Endothelial cell of umbilical vein (primary cell): Measurements from ENCODE around the gene SGSM1. TPM values are rescaled to one million over a fixed set of nuclear protein-coding genes. Genes with fewer than 3 reads are reported as not detected.

Source experiments
- BruUV-seq: library from RNA; stranded (reverse); fragments of 400-500 nt; replicated peaks from 2 replicates; lab custom pipeline; 2021; lab: Mats Ljungman, UMichigan
- CTCF ChIA-PET: fragments of 300-600, 350-600 bp; sonication (Branson Sonifier 250); formaldehyde crosslinking; loops from one replicate; lab custom pipeline; 2021; ENCODE audit warnings: antibody characterized with exemption, inconsistent platforms; lab: Charles Lee
- POLR2A ChIA-PET: fragments of 300-600, 350-600 bp; sonication (Branson Sonifier 250); formaldehyde crosslinking; loops from one replicate; lab custom pipeline; 2021; ENCODE audit warnings: antibody characterized with exemption, inconsistent platforms; lab: Charles Lee
- DNase-seq: peaks from one replicate; pipeline ENCODE4 v3.0.0-alpha.2; 2011; ENCODE audit warnings: low read depth, low spot score
- FAIRE-seq: peaks from 2 replicates; lab custom pipeline; 2011; peaks lifted over from hg19 to GRCh38; lab: Jason Lieb, UNC
- H2AFZ ChIP-seq: 2 replicates; pipeline ENCODE4 v1.6.0; 2012; ENCODE audit warnings: low read depth, low read length, control low read depth, inconsistent platforms
- H3K27ac ChIP-seq: 2 replicates; pipeline ENCODE4 v1.5.1; 2011; ENCODE audit warnings: low read depth, mild to moderate bottlenecking, control low read depth, low read length, moderate library complexity; ENCODE audit not compliant: insufficient read depth
- H3K27me3 ChIP-seq, 2 experiments: 2 replicates each; pipeline versions ENCODE4 v1.6.0 to v1.6.1; 2011; ENCODE audit warnings: low read length in 2 of 2, mixed read lengths in 1 of 2; ENCODE audit not compliant: control insufficient read depth in 2 of 2, insufficient read depth in 2 of 2
- H3K36me3 ChIP-seq, 2 experiments: 2 replicates in 1 of 2; 3 replicates in 1 of 2; pipeline ENCODE4 v1.5.1; 2011; ENCODE audit warnings: low read length in 2 of 2, mild to moderate bottlenecking in 1 of 2, moderate library complexity in 1 of 2; ENCODE audit not compliant: control insufficient read depth in 2 of 2, insufficient read depth in 2 of 2; ENCODE audit errors: extremely low read depth in 1 of 2
- H3K4me1 ChIP-seq: 3 replicates; pipeline ENCODE4 v1.5.1; 2011; ENCODE audit warnings: mild to moderate bottlenecking, low read length; ENCODE audit not compliant: control insufficient read depth, insufficient read depth; ENCODE audit errors: extremely low read depth
- H3K4me2 ChIP-seq: 2 replicates; pipeline ENCODE4 v1.6.1; 2011; ENCODE audit warnings: low read length, control low read depth, mixed read lengths; ENCODE audit not compliant: insufficient read depth
- H3K4me3 ChIP-seq, 3 experiments: fragments of 200-600 bp in 1 of 3; sonication (generic), shearing (Covaris generic) in 1 of 3; replicated peaks in 1 of 3; 2 replicates each; pipeline ENCODE4 v1.5.1; 2011 to 2016; ENCODE audit warnings: control low read depth in 3 of 3, low read length in 3 of 3, mild to moderate bottlenecking in 2 of 3, inconsistent platforms in 1 of 3, low read depth in 1 of 3, moderate library complexity in 1 of 3; ENCODE audit not compliant: insufficient read depth in 1 of 3
- H3K79me2 ChIP-seq: 2 replicates; pipeline ENCODE4 v1.6.0; 2012; ENCODE audit warnings: low read length, inconsistent platforms; ENCODE audit not compliant: control insufficient read depth, insufficient read depth
- H3K9ac ChIP-seq: replicated peaks from 2 replicates; pipeline ENCODE3; 2011; ENCODE audit warnings: low read length, control low read depth; ENCODE audit not compliant: insufficient read depth; ENCODE audit errors: extremely low read depth
- H3K9me1 ChIP-seq: replicated peaks from 3 replicates; pipeline ENCODE4 v1.6.0; 2011; ENCODE audit warnings: mild to moderate bottlenecking, low read length; ENCODE audit not compliant: control insufficient read depth, insufficient read depth; ENCODE audit errors: extremely low read depth
- H3K9me3 ChIP-seq: replicated peaks from 2 replicates; pipeline ENCODE4 v1.5.1; 2012; ENCODE audit warnings: low read length, inconsistent platforms; ENCODE audit not compliant: control insufficient read depth, insufficient read depth
- H4K20me1 ChIP-seq: replicated peaks from 2 replicates; pipeline ENCODE3; 2011; ENCODE audit warnings: mild to moderate bottlenecking, low read length; ENCODE audit not compliant: control insufficient read depth, insufficient read depth; ENCODE audit errors: extremely low read depth
- EZH2 ChIP-seq: IDR thresholded peaks from 2 replicates; pipeline ENCODE4 v1.6.1; 2012; ENCODE audit warnings: borderline replicate concordance, low read depth, mild to moderate bottlenecking, moderate library complexity, low read length, inconsistent platforms; ENCODE audit not compliant: severe bottlenecking
- FOS ChIP-seq: IDR thresholded peaks from 2 replicates; pipeline ENCODE4 v1.6.1; 2011; ENCODE audit warnings: mild to moderate bottlenecking, low read length, moderate library complexity, borderline replicate concordance; ENCODE audit not compliant: insufficient read depth
- JUN ChIP-seq: IDR thresholded peaks from 2 replicates; pipeline ENCODE4 v1.6.1; 2011; ENCODE audit warnings: borderline replicate concordance, low read depth; ENCODE audit not compliant: insufficient read length, insufficient read depth
- POLR2AphosphoS5 ChIP-seq: IDR thresholded peaks from 2 replicates; pipeline ENCODE4 v1.6.1; 2012; ENCODE audit warnings: low read depth, mild to moderate bottlenecking, control low read depth, low read length, moderate library complexity; ENCODE audit not compliant: insufficient read depth
- dilution Hi-C: fragments of 300-500 bp; cut with MboI; formaldehyde crosslinking; loops from one replicate; pipeline ENCODE4 v1.15.0; 2019; ENCODE audit warnings: low sequenced_read_pairs; ENCODE audit not compliant: extremely low pct_ligation_motif_present
- intact Hi-C: fragments of 100-400 bp; cut with micrococcal nuclease; formaldehyde crosslinking; loops from one replicate; pipeline ENCODE4 v1.10.0; 2022
- polyA plus RNA-seq, 4 experiments: library from polyadenylated mRNA; depleted of rRNA in 3 of 4; stranded (reverse) in 3 of 4; unstranded in 1 of 4; fragments of >200 nt; gene quantifications; 2 replicates each; pipeline versions ENCODE4 v1.2.1 to v1.2.3, GENCODE V29; 2011 to 2012; ENCODE audit warnings: missing spikeins in 1 of 4
- total RNA-seq: library from RNA; stranded (reverse); gene quantifications from 2 replicates; pipeline ENCODE4 v1.2.3, GENCODE V29; 2021

SGSM1 gene
- total and polyA plus RNA-seq, 2 donors (not counting 3 experiments of a cell fraction or from before 2014, with no cell fraction given): 0.10 to 1.1 TPM

DNA sequence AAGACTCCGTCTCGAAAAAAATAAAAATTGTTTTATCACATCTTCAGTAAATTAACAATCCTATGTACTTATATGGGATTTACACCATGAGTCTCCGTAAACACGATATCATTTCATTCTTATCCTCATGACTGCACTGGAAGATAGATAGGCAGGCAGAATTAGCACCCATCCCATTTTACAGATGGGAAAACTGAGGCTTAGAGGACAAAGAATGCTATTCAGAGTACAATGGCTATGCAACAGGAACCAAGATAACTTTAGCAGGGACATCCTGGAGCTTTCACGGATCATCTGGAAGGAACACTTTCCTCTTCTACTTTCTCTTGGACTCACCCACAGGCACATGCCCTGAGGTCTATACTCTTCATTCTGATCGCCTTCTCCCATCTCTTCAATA, 14.6 kb upstream of the SGSM1 start:
- no peak for DNase-seq
- dilution Hi-C loops: no loop called here
- CTCF ChIA-PET: interaction anchor here (1.3 to 8.2 kb wide), 3 partner anchors 11 to 59 kb away, joined by 3 to 66 read pairs (median 4); no protein-coding TSS in a partner anchor

DNA sequence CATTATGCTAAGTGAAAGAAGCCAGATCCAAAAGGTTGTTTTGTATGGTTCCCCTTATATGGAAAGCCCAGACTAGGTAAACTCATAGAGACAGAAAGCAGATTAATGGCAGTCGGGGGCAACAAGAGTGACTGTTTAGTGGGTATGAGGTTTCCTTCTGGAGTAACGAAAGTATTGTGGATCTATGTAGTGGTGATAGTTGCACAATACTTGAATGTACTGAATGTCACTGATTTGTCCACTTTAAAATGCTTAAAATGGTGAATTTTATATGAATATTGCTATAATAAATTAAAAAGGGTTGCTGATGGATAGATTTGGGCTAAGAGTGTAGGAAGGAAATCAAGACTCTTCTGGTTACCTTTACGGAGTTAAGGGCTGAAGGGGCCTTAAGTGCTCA, 10.0 kb upstream of the SGSM1 start:
- TF ChIP-seq POLR2AphosphoS5 (no peak), JUN (no peak)
- Histone ChIP-seq H3K4me3 (no peak overlapping the region), H2AFZ (no peak overlapping the region), H3K4me1 (no peaks in the 10 kb centered on the region), H3K4me2 (no peak overlapping the region), H3K9me1 (no peaks in the 10 kb centered on the region), H3K36me3 (no peaks in the 10 kb centered on the region), H3K27ac (no peak overlapping the region), H3K79me2 (no peaks in the 10 kb centered on the region), H3K9me3 (no peaks in the 10 kb centered on the region), H3K27me3 (no peaks in the 10 kb centered on the region), H4K20me1 (no peaks in the 10 kb centered on the region), H3K9ac (no peak overlapping the region)
- FAIRE-seq (no peak), DNase-seq (no peak)
- no TSS peak for BruUV-seq
- ChIA-PET POLR2A (no interaction called here), CTCF (no interaction called here)
- dilution Hi-C loops: no loop called here
- intact Hi-C loops: no loop called here

More for the DNA sequence above, 14.6 kb upstream of the SGSM1 start:
- H3K4me1 ChIP-seq: no peaks in the 10 kb centered on the region
- no peak overlapping the region for H2AFZ ChIP-seq
- no peaks in the 10 kb centered on the region for H3K27me3 ChIP-seq
- no peak for FAIRE-seq
- no peaks in the 10 kb centered on the region for H3K36me3 ChIP-seq
- no peaks in the 10 kb centered on the region for H4K20me1 ChIP-seq
- no peaks in the 10 kb centered on the region for H3K9me3 ChIP-seq
- H3K4me2 ChIP-seq: no peak overlapping the region
- no peak overlapping the region for H3K9ac ChIP-seq
- POLR2A ChIA-PET: no interaction called here
- H3K9me1 ChIP-seq: no peaks in the 10 kb centered on the region
- TF ChIP-seq FOS: no peak
- TF ChIP-seq EZH2: no peak
- no peak overlapping the region for H3K4me3 ChIP-seq
- H3K79me2 ChIP-seq: no peaks in the 10 kb centered on the region
- no TSS peak for BruUV-seq
- no peak overlapping the region for H3K27ac ChIP-seq
- intact Hi-C loops: no loop called here
